Measurements from ENCODE around the gene ARID3C.

ARID3C gene

GRCh38 chr9:34636791-34637355 lies 8.0 kb upstream of the ARID3C start:
- TF ChIP-seq CTCF (IDR thresholded peaks at IDR 0.05; ENCODE audit: control insufficient read depth, insufficient read depth, low read depth, low read length, missing control alignments): no peak
- DNase-seq (ENCODE audit: low read depth): no peak
- H3K4me3 ChIP-seq (ENCODE audit: control insufficient read depth, low read depth, low read length): peak overlapping the region; percentile 93

- H3K4me3 ChIP-seq (ENCODE audit: control insufficient read depth, low read depth, low read length): no peak overlapping the region
- no peak for DNase-seq (ENCODE audit: low read depth)
- no peak for TF ChIP-seq CTCF (IDR thresholded peaks at IDR 0.05; ENCODE audit: control insufficient read depth, insufficient read depth, low read depth, low read length, missing control alignments)
These were observed 6.7 kb upstream of the ARID3C start for GRCh38 chr9:34635556-34635955.

- no peak overlapping the region for H3K4me3 ChIP-seq (ENCODE audit: control insufficient read depth, low read depth, low read length)
- TF ChIP-seq CTCF (IDR thresholded peaks at IDR 0.05; ENCODE audit: control insufficient read depth, insufficient read depth, low read depth, low read length, missing control alignments): no peak
- DNase-seq (ENCODE audit: low read depth): no peak
These were observed 5.8 kb upstream of the ARID3C start for GRCh38 chr9:34634551-34635248.

- H3K4me3 ChIP-seq (ENCODE audit: control insufficient read depth, low read depth, low read length): no peak overlapping the region
- DNase-seq (ENCODE audit: low read depth): peak; percentile 21
These were observed 5.1 kb upstream of the ARID3C start for GRCh38 chr9:34633851-34634550.

GRCh38 chr9:34633166-34633565 lies 4.3 kb upstream of the ARID3C start:
- no peak overlapping the region for H3K4me3 ChIP-seq (ENCODE audit: control insufficient read depth, low read depth, low read length)
- DNase-seq (ENCODE audit: low read depth): no peak
- TF ChIP-seq CTCF (IDR thresholded peaks at IDR 0.05; ENCODE audit: control insufficient read depth, insufficient read depth, low read depth, low read length, missing control alignments): no peak

More at GRCh38 chr9:34633851-34634550, 5.1 kb upstream of the ARID3C start:
- TF ChIP-seq CTCF (IDR thresholded peaks at IDR 0.05; ENCODE audit: control insufficient read depth, insufficient read depth, low read depth, low read length, missing control alignments): peak; percentile 76

- TF ChIP-seq CTCF (IDR thresholded peaks at IDR 0.05; ENCODE audit: control insufficient read depth, insufficient read depth, low read depth, low read length, missing control alignments): no peak
- no peak overlapping the region for H3K4me3 ChIP-seq (ENCODE audit: control insufficient read depth, low read depth, low read length)
These were observed 1.7 kb upstream of the ARID3C start for GRCh38 chr9:34630402-34631154.

More at GRCh38 chr9:34630402-34631154, 1.7 kb upstream of the ARID3C start:
- no peak for DNase-seq (ENCODE audit: low read depth)

Measured in AG09309 (cell line).